ENCODE data around the gene MAML3.
A peak's percentile ranks its signal among the peaks of the same experiment; 100 is the strongest.

The MAML3 gene

GRCh38 chr4:139738846-139739613 lies 415.0 kb downstream of the MAML3 start:
- DNase-seq = no peak

GRCh38 chr4:139736661-139737060 lies 417.3 kb downstream of the MAML3 start:
- DNase-seq = no peak

- no peak for DNase-seq
These were observed 417.7 kb downstream of the MAML3 start for GRCh38 chr4:139736274-139736660.

GRCh38 chr4:139735381-139736273 lies 418.4 kb downstream of the MAML3 start:
- DNase-seq = no peak

GRCh38 chr4:139734875-139735380 lies 419.1 kb downstream of the MAML3 start:
- peak; percentile 40 for DNase-seq

GRCh38 chr4:139734201-139734874 lies 419.6 kb downstream of the MAML3 start:
- no peak for DNase-seq

GRCh38 chr4:139732991-139733570 lies 420.9 kb downstream of the MAML3 start:
- no peak for DNase-seq

GRCh38 chr4:139728840-139729239 lies 425.1 kb downstream of the MAML3 start:
- no peak for DNase-seq

GRCh38 chr4:139728146-139728545 lies 425.8 kb downstream of the MAML3 start:
- no peak for DNase-seq

GRCh38 chr4:139726615-139727014 lies 427.4 kb downstream of the MAML3 start:
- no peak for DNase-seq

- DNase-seq = no peak
These were observed 428.7 kb downstream of the MAML3 start for GRCh38 chr4:139725236-139725635.

- no peak for DNase-seq
These were observed 432.2 kb downstream of the MAML3 start for GRCh38 chr4:139721789-139722188.

- DNase-seq = no peak
These were observed 433.2 kb downstream of the MAML3 start for GRCh38 chr4:139720806-139721205.

- DNase-seq = no peak
These were observed 434.4 kb downstream of the MAML3 start for GRCh38 chr4:139719381-139720101.

- no peak for DNase-seq
These were observed 435.2 kb downstream of the MAML3 start for GRCh38 chr4:139718833-139719232.

- no peak for DNase-seq
These were observed 435.6 kb downstream of the MAML3 start for GRCh38 chr4:139718358-139718757.

- DNase-seq = no peak
These were observed 438.1 kb downstream of the MAML3 start for GRCh38 chr4:139715746-139716391.

- DNase-seq = no peak
These were observed 441.1 kb downstream of the MAML3 start for GRCh38 chr4:139712882-139713281.

- DNase-seq = no peak
These were observed 442.5 kb downstream of the MAML3 start for GRCh38 chr4:139711461-139711860.

- DNase-seq = no peak
These were observed 443.9 kb downstream of the MAML3 start for GRCh38 chr4:139710073-139710472.

GRCh38 chr4:139709660-139710059 lies 444.3 kb downstream of the MAML3 start:
- DNase-seq = no peak

Measured in CD4-positive, alpha-beta T cell treated with Interleukin-10 for 1 hour (primary cell).